HepG2 (cell line): ENCODE results near the gene RASGRP1. TPM values are rescaled to one million over a fixed set of nuclear protein-coding genes. Genes with fewer than 3 reads are reported as not detected.

Experiments
- ATAC-seq: fragments of 200-7000 bp; cut with Tn5 transposase; 3 replicates; pipeline ENCODE4 v1.9.1; 2020; ENCODE audit warnings: mild to moderate bottlenecking, moderate library complexity
- BruUV-seq: library from RNA; stranded (reverse); fragments of 400-500 nt; replicated peaks from 2 replicates; lab custom pipeline; 2021; lab: Mats Ljungman, UMichigan
- CTCF ChIA-PET: fragments of 300-600 bp; formaldehyde crosslinking; extraction: SDS; loops from one replicate; lab custom pipeline; 2021; ENCODE audit warnings: low total read pairs, inconsistent platforms, low intra/inter-chr PET ratio; lab: Yijun Ruan, JAX
- POLR2A ChIA-PET: fragments of 350-600 bp; sonication (Branson Sonifier 250); formaldehyde crosslinking; loops from one replicate; lab custom pipeline; 2020; ENCODE audit warnings: antibody characterized with exemption, inconsistent platforms; lab: Yijun Ruan, JAX
- DNase-seq: peaks from one replicate; pipeline ENCODE4 v3.0.0-alpha.2; 2015; ENCODE audit warnings: low spot score
- FAIRE-seq: peaks from 3 replicates; lab custom pipeline; 2011; peaks lifted over from hg19 to GRCh38; lab: Jason Lieb, UNC
- H2AFZ ChIP-seq: one replicate; pipeline ENCODE4 v1.6.1; 2011; ENCODE audit warnings: low read length, inconsistent platforms
- H3K27ac ChIP-seq: fragments of 300-600 bp; 3 replicates; pipeline ENCODE4 v1.8.0; 2011; ENCODE audit warnings: mixed run types, mild to moderate bottlenecking, mixed read lengths, low read length, inconsistent platforms; ENCODE audit not compliant: insufficient read depth; ENCODE audit errors: extremely low read length
- H3K27me3 ChIP-seq, 2 experiments: fragments of 200-600 bp in 1 of 2; 2 replicates in 1 of 2; 3 replicates in 1 of 2; pipeline versions ENCODE4 v1.6.0 to v1.8.0; 2011; ENCODE audit warnings: low read length in 2 of 2, mild to moderate bottlenecking in 2 of 2, moderate library complexity in 2 of 2, inconsistent platforms in 1 of 2; ENCODE audit not compliant: insufficient read depth in 2 of 2, control insufficient read depth in 1 of 2
- H3K36me3 ChIP-seq, 2 experiments: fragments of 200-600 bp in 1 of 2; replicated peaks in 1 of 2; 2 replicates in 1 of 2; 3 replicates in 1 of 2; pipeline versions ENCODE4 v1.5.1 to v1.8.0; 2011; ENCODE audit warnings: low read length in 2 of 2, inconsistent platforms in 1 of 2; ENCODE audit not compliant: insufficient read depth in 2 of 2, control insufficient read depth in 1 of 2
- H3K4me1 ChIP-seq: 2 replicates; pipeline ENCODE4 v1.5.1; 2012; ENCODE audit warnings: low read length, inconsistent platforms; ENCODE audit not compliant: insufficient read depth
- H3K4me2 ChIP-seq: 2 replicates; pipeline ENCODE4 v1.6.0; 2011; ENCODE audit warnings: low read depth, low read length, inconsistent platforms
- H3K4me3 ChIP-seq, 3 experiments: fragments of 200-600 bp in 1 of 3; sonication (generic), shearing (Covaris generic) in 1 of 3; replicated peaks in 1 of 3; 2 replicates each; pipeline ENCODE4 v1.5.1; 2011 to 2016; ENCODE audit warnings: low read length in 3 of 3, inconsistent platforms in 2 of 3, low read depth in 2 of 3, mild to moderate bottlenecking in 2 of 3, control low read depth in 1 of 3, mixed read lengths in 1 of 3; ENCODE audit not compliant: insufficient read depth in 1 of 3
- H3K79me2 ChIP-seq: one replicate; pipeline ENCODE4 v1.6.1; 2011; ENCODE audit warnings: low read length, inconsistent platforms; ENCODE audit not compliant: insufficient read depth
- H3K9ac ChIP-seq: 2 replicates; pipeline ENCODE4 v1.6.0; 2011; ENCODE audit warnings: mild to moderate bottlenecking, low read depth, low read length, inconsistent platforms; ENCODE audit not compliant: insufficient read depth
- H3K9me3 ChIP-seq: 2 replicates; pipeline ENCODE4 v1.5.1; 2012; ENCODE audit warnings: mild to moderate bottlenecking, low read length
- H4K20me1 ChIP-seq: 2 replicates; pipeline ENCODE4 v1.6.0; 2011; ENCODE audit warnings: inconsistent platforms, mild to moderate bottlenecking, low read length, moderate library complexity; ENCODE audit not compliant: insufficient read depth
- KMT2A ChIP-seq: sonication (generic); formaldehyde crosslinking; IDR thresholded peaks from 2 replicates; pipeline ENCODE4 v1.4.0; 2020; ENCODE audit warnings: missing genetic modification reagents
- RBM22 ChIP-seq: fragments of 200-400 bp; formaldehyde crosslinking; optimal IDR thresholded peaks from 2 replicates; pipeline ENCODE3; 2017; ENCODE audit warnings: mild to moderate bottlenecking, low read length, moderate library complexity
- REL ChIP-seq: sonication (generic); formaldehyde crosslinking; conservative IDR thresholded peaks from 2 replicates; pipeline ENCODE4 v1.8.0; 2022; ENCODE audit warnings: mild to moderate bottlenecking, missing genetic modification reagents, moderate library complexity
- SYNCRIP ChIP-seq: fragments of 200-400 bp; formaldehyde crosslinking; IDR thresholded peaks from 2 replicates; pipeline ENCODE4 v1.6.1; 2018; ENCODE audit warnings: mild to moderate bottlenecking, low read depth, low read length; ENCODE audit not compliant: insufficient read depth
- ZC3H4 ChIP-seq: sonication (generic); formaldehyde crosslinking; IDR thresholded peaks from 2 replicates; pipeline ENCODE4 v1.4.0; 2020; ENCODE audit warnings: missing genetic modification reagents, borderline replicate concordance
- ZNF33B ChIP-seq: sonication (generic); formaldehyde crosslinking; IDR thresholded peaks from 2 replicates; pipeline ENCODE4 v1.5.1; 2020; ENCODE audit warnings: mild to moderate bottlenecking, missing genetic modification reagents
- ZNF44 ChIP-seq: sonication (generic); formaldehyde crosslinking; IDR thresholded peaks from 2 replicates; pipeline ENCODE4 v1.5.1; 2020; ENCODE audit warnings: mild to moderate bottlenecking, missing genetic modification reagents
- ZNF460 ChIP-seq: sonication (generic); formaldehyde crosslinking; IDR thresholded peaks from 2 replicates; pipeline ENCODE4 v1.5.1; 2020; ENCODE audit warnings: missing genetic modification reagents, mild to moderate bottlenecking, borderline replicate concordance
- ZNF672 ChIP-seq: sonication (generic); formaldehyde crosslinking; IDR thresholded peaks from 2 replicates; pipeline ENCODE4 v1.8.1; 2022; ENCODE audit warnings: missing genetic modification reagents
- WGBS: methylation state at CpG from one replicate; pipeline ENCODE4 v1.1.6; 2017; ENCODE audit warnings: low lambda C conversion rate; 5-methylcytosine and 5-hydroxymethylcytosine counted together
- in situ Hi-C: cut with HindIII; loops from 2 replicates; pipeline ENCODE4 v1.10.0; 2017; ENCODE audit warnings: low pct_unique_long_range_greater_than_20kb; ENCODE audit not compliant: extremely low pct_ligation_motif_present
- intact Hi-C: fragments of 100-400 bp; cut with micrococcal nuclease; formaldehyde crosslinking; loops from one replicate; pipeline ENCODE4 v1.10.0; 2022; ENCODE audit not compliant: unreplicated experiment
- polyA plus RNA-seq, 8 experiments: library from polyadenylated mRNA; depleted of rRNA in 3 of 8; stranded (reverse) in 7 of 8; unstranded in 1 of 8; fragments of >200 nt; fragmentation: Illumina TruSeq in 4 of 8; extraction: Trizol in 4 of 8; gene quantifications; 2 replicates each; pipeline versions ENCODE4 v1.2.1 to v1.2.3, GENCODE V29; 2011 to 2016; ENCODE audit warnings: low read depth in 4 of 8, missing spikeins in 1 of 8, mixed read lengths in 1 of 8; ENCODE audit not compliant: insufficient read depth in 1 of 8
- total RNA-seq, 5 experiments: library from RNA; depleted of rRNA; stranded (reverse); fragments of >200 nt; fragmentation: Illumina TruSeq; extraction: Trizol; gene quantifications; 2 replicates each; pipeline ENCODE4 v1.2.3, GENCODE V29; 2016; ENCODE audit warnings: low read depth in 1 of 5

RASGRP1 gene
- total and polyA plus RNA-seq, 2 of the 13 experiments (the other 11 are each of a cell fraction or from before 2014, with no cell fraction given), result 0.07 TPM; not detected in 1

DNA sequence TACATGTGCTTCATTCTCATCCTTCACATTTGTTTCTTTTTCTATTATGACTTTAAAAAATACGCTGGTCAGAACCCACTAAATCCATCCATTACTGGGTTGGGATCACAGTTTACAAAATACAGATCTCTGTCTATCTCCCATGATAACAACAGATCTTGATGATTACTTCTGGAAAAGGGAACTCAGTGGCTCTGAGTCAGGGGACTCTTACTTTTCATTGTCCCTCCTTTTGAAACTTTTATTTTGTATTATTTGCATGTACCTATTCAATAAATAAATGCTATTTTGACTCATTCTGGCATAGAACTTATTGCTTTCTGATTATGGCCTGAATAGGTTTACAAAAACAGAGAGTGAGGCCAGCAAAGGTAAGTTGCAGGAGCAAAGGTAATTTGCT, 11.6 kb upstream of the RASGRP1 start:
- WGBS, result 0% methylated on average over 1 of the region's 1 CpG
- Histone ChIP-seq H3K27ac (no peak overlapping the region), H3K4me3 (no peak overlapping the region), H3K9me3 (no peaks in the 10 kb centered on the region), H3K4me2 (no peak overlapping the region), H3K79me2 (no peaks in the 10 kb centered on the region), H3K4me1 (no peaks in the 10 kb centered on the region), H4K20me1 (no peaks in the 10 kb centered on the region), H3K9ac (no peak overlapping the region), H3K36me3 (no peaks in the 10 kb centered on the region), H3K27me3 (no peaks in the 10 kb centered on the region), H2AFZ (no peak overlapping the region)
- POLR2A ChIA-PET, result no interaction called here
- in situ Hi-C loops, result no loop called here
- no peak for TF ChIP-seq RBM22
- TF ChIP-seq ZNF672 (CRISPR knock-in tag), result no peak
- no peak for TF ChIP-seq KMT2A (CRISPR knock-in tag)
- no peak for TF ChIP-seq ZC3H4
- TF ChIP-seq ZNF44 (CRISPR knock-in tag), result no peak
- TF ChIP-seq SYNCRIP, result no peak
- no peak for TF ChIP-seq ZNF33B (CRISPR knock-in tag)
- CTCF ChIA-PET, result no interaction called here
- intact Hi-C loops, result no loop called here
- ATAC-seq (no peak), DNase-seq (no peak), FAIRE-seq (no peak)
- no TSS peak for BruUV-seq

GRCh38 chr15:38565287-38565670, 665 bp upstream of the RASGRP1 start:
- peak; percentile 23 for ATAC-seq
- Histone ChIP-seq H3K36me3 (no peaks in the 10 kb centered on the region), H2AFZ (no peak overlapping the region), H3K4me1 (no peaks in the 10 kb centered on the region), H3K79me2 (no peaks in the 10 kb centered on the region), H3K9me3 (no peaks in the 10 kb centered on the region), H3K4me2 (peak overlapping the region; percentile 70; the same call in 1 of the 2 replicates), H3K27ac (no peak overlapping the region), H4K20me1 (no peaks in the 10 kb centered on the region), H3K9ac (no peak overlapping the region), H3K4me3 (no peak overlapping the region; a peak in 1 of 6 replicates), H3K27me3 (peaks cover 3 to 32% of the 10 kb centered on the region in 2 experiments; a peak in 4 of 5 replicates)
- CTCF ChIA-PET, result interaction anchor here (1.6 kb wide), 1 partner anchor 125 kb away, joined by 5 read pairs; no protein-coding TSS in a partner anchor
- no peak for TF ChIP-seq ZNF460 (CRISPR knock-in tag)
- TF ChIP-seq REL (CRISPR knock-in tag), result 0 out of 2 replicates have a peak, but pooled peaks have one; percentile 30
- WGBS, result 29% methylated on average over 8 of the region's 16 CpGs
- in situ Hi-C loops, result no loop called here
- BruUV-seq, result no TSS peak
- intact Hi-C loops, result loop anchor here (10.0 kb wide), 1 partner anchor 90 kb away; no protein-coding TSS in a partner anchor
- POLR2A ChIA-PET, result no interaction called here
- no peak for DNase-seq
- FAIRE-seq, result no peak
